ENCODE data around the gene DKK3.

Gene DKK3

GRCh38 chr11:12005476-12005875 is 3.0 kb downstream of the DKK3 start:
- H3K4me1 Mint-ChIP-seq, result peaks cover 8% of the 10 kb centered on the region
- no peak for DNase-seq
- peaks cover 72% of the 10 kb centered on the region for H3K27me3 Mint-ChIP-seq
- no peaks in the 10 kb centered on the region for H3K36me3 Mint-ChIP-seq
- no peak overlapping the region for H3K4me3 Mint-ChIP-seq
- H3K27ac Mint-ChIP-seq, result no peak overlapping the region
- H3K9me3 Mint-ChIP-seq, result no peaks in the 10 kb centered on the region
- CTCF ChIA-PET, result interaction anchor here (1.0 kb wide), 2 partner anchors 38 to 39 kb away, joined by 3 read pairs; no protein-coding TSS in a partner anchor

DNA sequence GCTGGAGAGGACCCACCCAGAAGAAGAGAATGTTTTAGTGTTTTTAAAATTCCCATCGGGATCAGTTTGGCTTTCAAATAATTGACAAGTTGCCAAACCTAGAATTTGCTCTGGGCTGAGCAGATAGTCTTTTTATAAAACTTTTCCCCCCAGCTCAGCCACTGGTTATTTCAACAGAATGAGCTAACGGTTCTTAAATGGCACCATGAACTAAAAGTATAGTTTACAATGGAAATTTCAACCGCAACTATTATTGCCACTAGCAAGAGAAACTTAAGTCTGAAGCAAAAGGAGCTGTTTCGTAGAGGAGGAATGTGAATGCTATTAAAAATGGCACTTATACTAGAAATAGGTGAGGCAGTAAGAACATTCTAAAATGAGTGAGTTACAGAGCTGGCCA is 3.4 kb downstream of the DKK3 start:
- Mint-ChIP-seq H3K4me3 (no peak overlapping the region), H3K27me3 (peaks cover 72% of the 10 kb centered on the region), H3K36me3 (no peaks in the 10 kb centered on the region), H3K9me3 (no peaks in the 10 kb centered on the region), H3K4me1 (peaks cover 8% of the 10 kb centered on the region), H3K27ac (no peak overlapping the region)
- no peak for DNase-seq
- CTCF ChIA-PET, result interaction anchor here (1.0 kb wide), 1 partner anchor 38 kb away, joined by 3 read pairs; no protein-coding TSS in a partner anchor

DNA sequence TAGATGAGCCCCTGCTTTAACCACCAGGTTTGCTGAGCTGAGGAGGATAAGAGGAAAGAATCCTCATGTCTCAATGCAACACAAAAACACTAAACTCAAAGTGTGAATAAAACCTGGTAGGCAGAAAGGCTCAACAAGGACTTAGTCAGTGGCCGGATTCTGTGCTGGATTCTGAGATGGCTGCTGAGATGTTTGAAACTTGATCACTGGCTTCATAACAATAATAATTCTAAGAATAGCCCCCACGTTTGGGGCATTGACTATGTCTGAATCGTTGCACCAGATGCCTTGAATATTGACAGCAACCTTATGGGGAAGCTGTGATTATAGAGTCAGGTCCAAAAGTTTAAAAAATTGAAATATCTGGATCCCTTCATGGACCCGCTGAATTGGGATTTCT is 4.6 kb downstream of the DKK3 start:
- no peaks in the 10 kb centered on the region for H3K9me3 Mint-ChIP-seq
- no peak for DNase-seq
- H3K27me3 Mint-ChIP-seq, result peaks cover 70% of the 10 kb centered on the region
- H3K36me3 Mint-ChIP-seq, result no peaks in the 10 kb centered on the region
- peaks cover 3% of the 10 kb centered on the region for H3K4me1 Mint-ChIP-seq
- H3K4me3 Mint-ChIP-seq, result no peak overlapping the region
- H3K27ac Mint-ChIP-seq, result no peak overlapping the region
- CTCF ChIA-PET, result interaction anchor here (1.2 kb wide), 1 partner anchor 41 kb away, joined by 4 read pairs; no protein-coding TSS in a partner anchor

DNA sequence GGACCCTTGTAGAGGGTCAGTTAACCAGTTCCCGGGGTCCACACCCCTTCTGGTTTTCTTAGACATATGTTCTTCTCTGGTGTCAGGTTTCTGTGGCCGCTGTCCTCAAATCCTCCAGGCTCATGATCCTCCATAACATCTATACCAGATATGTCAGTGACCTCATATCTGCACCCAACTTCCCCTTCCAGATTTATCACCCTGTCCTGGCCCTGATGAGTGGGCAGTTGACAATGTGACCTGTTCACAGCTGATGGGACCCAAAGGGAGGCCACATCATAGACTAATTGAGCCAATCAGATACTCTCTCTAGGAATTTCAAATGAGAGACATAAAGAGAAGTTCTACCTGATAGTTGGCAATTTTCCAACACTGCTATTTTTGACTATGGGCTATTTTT is 5.1 kb downstream of the DKK3 start:
- CTCF ChIA-PET, result interaction anchor here (0.7 kb wide), 1 partner anchor 868 kb away, joined by 3 read pairs; no protein-coding TSS in a partner anchor
- no peaks in the 10 kb centered on the region for H3K9me3 Mint-ChIP-seq
- H3K27me3 Mint-ChIP-seq, result peaks cover 70% of the 10 kb centered on the region
- no peak overlapping the region for H3K27ac Mint-ChIP-seq
- H3K36me3 Mint-ChIP-seq, result no peaks in the 10 kb centered on the region
- peaks cover 5% of the 10 kb centered on the region for H3K4me1 Mint-ChIP-seq
- H3K4me3 Mint-ChIP-seq, result no peak overlapping the region
- no peak for DNase-seq

- no peak overlapping the region for H3K4me3 Mint-ChIP-seq
- H3K27me3 Mint-ChIP-seq, result peaks cover 70% of the 10 kb centered on the region
- CTCF ChIA-PET, result no interaction called here
- H3K9me3 Mint-ChIP-seq, result no peaks in the 10 kb centered on the region
- DNase-seq, result no peak
- H3K4me1 Mint-ChIP-seq, result peaks cover 7% of the 10 kb centered on the region
- no peak overlapping the region for H3K27ac Mint-ChIP-seq
- H3K36me3 Mint-ChIP-seq, result no peaks in the 10 kb centered on the region
Measured at GRCh38 chr11:12001186-12001585, 7.2 kb downstream of the DKK3 start.

- H3K4me3 Mint-ChIP-seq, result peak overlapping the region; percentile 32
- no peak overlapping the region for H3K27ac Mint-ChIP-seq
- no peaks in the 10 kb centered on the region for H3K9me3 Mint-ChIP-seq
- no peaks in the 10 kb centered on the region for H3K36me3 Mint-ChIP-seq
- H3K4me1 Mint-ChIP-seq, result peaks cover 7% of the 10 kb centered on the region
- CTCF ChIA-PET, result no interaction called here
- H3K27me3 Mint-ChIP-seq, result peaks cover 76% of the 10 kb centered on the region
- no peak for DNase-seq
Measured at GRCh38 chr11:11998091-11998781, 10.2 kb downstream of the DKK3 start.

DNA sequence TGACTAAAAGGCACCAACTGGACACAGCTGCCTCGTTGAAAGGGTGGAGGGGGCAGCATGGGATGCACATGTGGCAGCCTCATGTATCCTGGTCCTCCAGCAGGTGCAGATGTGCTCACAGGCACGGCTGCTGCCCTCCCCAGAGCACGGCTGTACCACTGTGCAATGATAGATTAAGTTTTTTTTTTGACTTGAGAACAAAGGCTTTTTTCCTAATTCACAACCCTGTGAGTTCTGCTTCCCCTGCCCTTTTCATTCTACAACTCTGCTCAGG is 11.4 kb downstream of the DKK3 start:
- Mint-ChIP-seq H3K9me3 (no peaks in the 10 kb centered on the region), H3K4me3 (no peak overlapping the region), H3K27ac (no peak overlapping the region), H3K36me3 (no peaks in the 10 kb centered on the region), H3K27me3 (peaks cover 73% of the 10 kb centered on the region), H3K4me1 (peaks cover 7% of the 10 kb centered on the region)
- no peak for DNase-seq
- CTCF ChIA-PET, result no interaction called here

GRCh38 chr11:11996321-11997048 is 11.9 kb downstream of the DKK3 start:
- no peaks in the 10 kb centered on the region for H3K9me3 Mint-ChIP-seq
- no peaks in the 10 kb centered on the region for H3K36me3 Mint-ChIP-seq
- CTCF ChIA-PET, result no interaction called here
- DNase-seq, result no peak
- peaks cover 74% of the 10 kb centered on the region for H3K27me3 Mint-ChIP-seq
- H3K4me3 Mint-ChIP-seq, result no peak overlapping the region
- no peak overlapping the region for H3K27ac Mint-ChIP-seq
- H3K4me1 Mint-ChIP-seq, result peaks cover 7% of the 10 kb centered on the region

DNA sequence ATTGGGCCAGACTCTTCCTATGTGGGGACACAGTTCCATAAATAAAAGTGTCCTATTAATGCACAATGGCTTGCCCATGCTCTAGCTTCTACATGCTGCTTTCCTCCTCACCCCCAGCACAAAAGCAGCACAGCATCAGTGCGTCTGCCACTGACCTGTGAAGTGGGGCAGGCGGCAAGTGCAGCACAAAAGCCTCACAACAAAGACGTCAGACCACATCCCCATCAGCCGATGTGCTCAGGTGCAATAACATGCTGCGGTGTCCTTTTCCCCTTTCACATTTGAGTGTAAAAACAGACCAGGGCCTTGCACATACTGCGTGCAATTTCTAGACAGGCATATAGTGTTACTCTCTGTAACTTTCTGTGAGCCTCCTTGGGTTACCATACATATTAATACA is 12.8 kb downstream of the DKK3 start:
- peaks cover 76% of the 10 kb centered on the region for H3K27me3 Mint-ChIP-seq
- no peaks in the 10 kb centered on the region for H3K9me3 Mint-ChIP-seq
- peaks cover 7% of the 10 kb centered on the region for H3K4me1 Mint-ChIP-seq
- H3K36me3 Mint-ChIP-seq, result no peaks in the 10 kb centered on the region
- no peak overlapping the region for H3K27ac Mint-ChIP-seq
- no peak overlapping the region for H3K4me3 Mint-ChIP-seq
- CTCF ChIA-PET, result no interaction called here
- DNase-seq, result no peak

DNA sequence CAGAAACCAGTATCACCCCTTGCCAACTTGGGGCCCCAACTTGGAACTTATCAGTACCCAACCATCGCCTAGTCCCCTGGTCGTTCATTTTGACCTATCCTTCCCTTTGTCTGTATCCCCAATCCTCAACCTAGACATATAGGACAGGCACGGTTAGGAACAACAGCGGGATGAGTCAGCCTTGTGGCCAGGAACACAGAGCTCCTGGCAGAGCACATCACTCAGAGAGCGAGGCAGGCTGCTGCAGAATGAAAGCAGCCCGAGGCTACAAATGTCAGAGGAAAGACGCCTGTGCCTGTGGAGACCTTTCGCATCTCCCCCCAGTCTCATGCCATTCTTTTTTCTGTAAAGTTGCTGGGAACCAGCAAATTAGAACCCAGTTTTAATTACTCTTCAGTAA is 14.6 kb downstream of the DKK3 start:
- no peaks in the 10 kb centered on the region for H3K9me3 Mint-ChIP-seq
- peaks cover 7% of the 10 kb centered on the region for H3K4me1 Mint-ChIP-seq
- no peaks in the 10 kb centered on the region for H3K36me3 Mint-ChIP-seq
- H3K4me3 Mint-ChIP-seq, result no peak overlapping the region
- CTCF ChIA-PET, result no interaction called here
- no peak overlapping the region for H3K27ac Mint-ChIP-seq
- DNase-seq, result no peak
- H3K27me3 Mint-ChIP-seq, result peaks cover 69% of the 10 kb centered on the region

DNA sequence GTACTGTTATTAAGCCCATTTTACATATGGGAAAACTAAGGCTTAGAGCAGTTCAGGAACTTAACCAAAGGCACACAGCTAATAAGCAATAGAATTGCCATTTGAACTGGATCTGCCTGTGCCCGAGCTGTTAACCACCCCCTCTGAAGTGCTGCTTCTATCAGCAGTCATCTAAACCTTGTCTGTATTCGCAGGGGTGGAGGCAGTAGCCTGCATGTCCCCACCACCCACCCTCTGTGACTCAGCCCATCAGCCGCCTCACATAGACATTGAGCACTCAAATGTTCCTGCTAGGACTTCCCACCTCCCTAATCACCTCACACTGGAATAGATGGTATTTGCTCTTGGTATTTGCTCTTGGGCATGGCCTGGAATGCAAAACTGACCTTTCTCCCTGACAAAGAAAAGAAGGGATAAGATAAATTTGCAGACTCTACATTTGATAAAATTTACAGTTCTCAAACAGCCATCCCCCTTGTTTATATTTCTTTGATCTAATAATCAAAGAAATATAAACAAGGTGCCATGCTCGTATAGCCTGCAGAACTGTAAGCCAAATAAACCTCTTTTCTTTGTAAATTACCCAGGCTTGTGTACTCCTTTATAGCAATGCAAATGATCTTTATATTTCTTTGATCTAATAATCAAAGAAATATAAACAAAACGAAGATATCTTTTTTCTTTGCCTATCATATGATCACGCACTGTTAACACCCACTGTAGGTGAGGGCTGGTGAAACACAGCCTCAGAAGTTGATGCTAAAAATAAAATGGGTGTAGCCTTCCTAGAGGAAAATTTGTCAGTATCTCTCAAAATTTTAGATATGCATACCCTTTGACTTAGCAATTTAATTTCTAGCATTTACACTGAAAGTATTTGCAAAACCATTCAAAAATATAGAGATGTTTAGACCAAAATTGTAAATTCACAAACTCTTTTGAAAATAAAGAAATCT is 15.9 kb downstream of the DKK3 start:
- H3K36me3 Mint-ChIP-seq, result no peaks in the 10 kb centered on the region
- no peak overlapping the region for H3K4me3 Mint-ChIP-seq
- DNase-seq, result no peak
- H3K27me3 Mint-ChIP-seq, result peaks cover 61% of the 10 kb centered on the region
- H3K27ac Mint-ChIP-seq, result no peak overlapping the region
- H3K9me3 Mint-ChIP-seq, result no peaks in the 10 kb centered on the region
- H3K4me1 Mint-ChIP-seq, result no peaks in the 10 kb centered on the region
- CTCF ChIA-PET, result no interaction called here

DNA sequence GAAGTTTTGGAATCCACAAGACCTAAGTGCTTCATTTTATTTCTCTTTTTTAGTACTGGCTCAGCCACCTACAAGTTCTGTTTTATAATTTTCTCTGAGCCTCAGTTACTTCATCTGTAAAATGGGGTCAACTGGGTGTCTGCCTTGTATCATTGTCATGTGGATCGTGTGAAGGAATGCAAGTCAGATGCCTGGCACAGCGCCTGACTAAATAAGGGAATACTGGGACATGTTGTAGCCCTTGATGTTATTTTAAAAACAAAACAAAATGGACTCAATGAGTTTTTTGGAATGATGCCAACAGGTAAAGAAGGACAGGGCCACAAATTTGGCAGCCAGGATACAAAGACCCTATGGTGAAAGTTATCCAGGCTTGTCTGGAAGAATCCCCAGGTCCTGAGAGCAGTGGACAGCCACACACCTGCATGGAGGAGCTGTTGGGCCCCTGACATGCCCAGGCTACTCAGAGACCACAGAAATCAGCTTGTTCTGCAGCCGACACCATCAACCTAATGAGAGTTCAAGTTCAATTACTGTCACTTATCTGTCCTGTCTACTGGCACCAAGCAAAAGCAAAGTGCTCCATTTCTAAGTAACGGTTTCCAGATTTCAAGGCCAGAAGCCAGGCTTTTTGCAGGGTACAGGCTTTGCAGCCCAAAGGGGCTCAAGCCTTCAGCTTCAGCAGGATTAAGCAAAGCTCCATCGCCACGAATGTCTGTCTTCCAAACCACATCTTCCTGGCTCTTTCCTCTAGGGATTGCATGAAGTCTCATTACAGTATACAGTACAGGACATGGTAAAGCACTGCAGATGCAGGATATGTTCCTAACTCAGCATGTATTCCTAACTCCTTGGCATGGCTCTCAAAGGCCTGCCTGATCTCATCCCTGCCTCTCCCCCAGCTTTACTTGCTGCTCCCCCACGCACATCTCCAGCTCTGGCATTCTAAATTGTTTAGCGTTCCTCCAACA is 18.4 kb downstream of the DKK3 start:
- peaks cover 44% of the 10 kb centered on the region for H3K27me3 Mint-ChIP-seq

GRCh38 chr11:11988681-11989261 is 19.7 kb downstream of the DKK3 start:
- H3K36me3 Mint-ChIP-seq, result no peaks in the 10 kb centered on the region
- no peak for DNase-seq
- CTCF ChIA-PET, result no interaction called here
- no peak overlapping the region for H3K4me3 Mint-ChIP-seq
- no peaks in the 10 kb centered on the region for H3K4me1 Mint-ChIP-seq
- no peak overlapping the region for H3K27ac Mint-ChIP-seq
- peaks cover 32% of the 10 kb centered on the region for H3K27me3 Mint-ChIP-seq
- no peaks in the 10 kb centered on the region for H3K9me3 Mint-ChIP-seq

More for the DNA sequence above, 18.4 kb downstream of the DKK3 start:
- no peak for DNase-seq
- CTCF ChIA-PET, result interaction anchor here (1.5 kb wide), 1 partner anchor 292 kb away, joined by 4 read pairs; no protein-coding TSS in a partner anchor
- no peaks in the 10 kb centered on the region for H3K9me3 Mint-ChIP-seq
- no peak overlapping the region for H3K4me3 Mint-ChIP-seq
- no peaks in the 10 kb centered on the region for H3K4me1 Mint-ChIP-seq
- H3K27ac Mint-ChIP-seq, result no peak overlapping the region
- no peaks in the 10 kb centered on the region for H3K36me3 Mint-ChIP-seq
